ENCODE results near the gene LORICRIN.

LORICRIN gene

GRCh38 chr1:153245466-153245865, 14.0 kb upstream of the LORICRIN start:
- no peaks in the 10 kb centered on the region for H3K36me3 ChIP-seq (ENCODE audit: low read length)
- no peaks in the 10 kb centered on the region for H3K27me3 ChIP-seq (ENCODE audit: low read length)
- no peaks in the 10 kb centered on the region for H3K9me3 ChIP-seq (ENCODE audit: insufficient read depth, low read length)
- H4K20me1 ChIP-seq (ENCODE audit: low read depth, low read length): no peaks in the 10 kb centered on the region
- no peaks in the 10 kb centered on the region for H3K9me2 ChIP-seq (replicated peaks; ENCODE audit: insufficient read depth, low read length)
- H3K79me2 ChIP-seq (ENCODE audit: insufficient read depth, low read length): no peaks in the 10 kb centered on the region
- H3K4me3 ChIP-seq (ENCODE audit: insufficient read depth, low read length, poor library complexity, severe bottlenecking): no peak overlapping the region
- no peak overlapping the region for H3K4me2 ChIP-seq (ENCODE audit: low read depth, low read length, poor library complexity, severe bottlenecking)
- no peak overlapping the region for H2AFZ ChIP-seq (ENCODE audit: low read depth, low read length, severe bottlenecking)
- no peaks in the 10 kb centered on the region for H3F3A ChIP-seq (ENCODE audit: insufficient read depth)
- no peak overlapping the region for H3K27ac ChIP-seq (ENCODE audit: low read depth, low read length)
- TF ChIP-seq CTCF (IDR thresholded peaks at IDR 0.05; ENCODE audit: insufficient read depth, low read length, poor library complexity, severe bottlenecking): no peak
- TF ChIP-seq EZH2phosphoT487 (conservative IDR thresholded peaks at IDR 0.05; ENCODE audit: low read length): no peak
- H3K9ac ChIP-seq (ENCODE audit: low read length): no peak overlapping the region

- no peaks in the 10 kb centered on the region for H3K9me3 ChIP-seq (ENCODE audit: insufficient read depth, low read length)
- TF ChIP-seq EZH2phosphoT487 (conservative IDR thresholded peaks at IDR 0.05; ENCODE audit: low read length): no peak
- no peak for TF ChIP-seq CTCF (IDR thresholded peaks at IDR 0.05; ENCODE audit: insufficient read depth, low read length, poor library complexity, severe bottlenecking)
Observed at GRCh38 chr1:153246018-153246417, 13.5 kb upstream of the LORICRIN start.

GRCh38 chr1:153246825-153247224, 12.7 kb upstream of the LORICRIN start:
- no peak overlapping the region for H3K4me3 ChIP-seq (ENCODE audit: insufficient read depth, low read length, poor library complexity, severe bottlenecking)
- no peak overlapping the region for H2AFZ ChIP-seq (ENCODE audit: low read depth, low read length, severe bottlenecking)
- H4K20me1 ChIP-seq (ENCODE audit: low read depth, low read length): no peaks in the 10 kb centered on the region
- H3K9me2 ChIP-seq (replicated peaks; ENCODE audit: insufficient read depth, low read length): no peaks in the 10 kb centered on the region
- no peak overlapping the region for H3K9ac ChIP-seq (ENCODE audit: low read length)
- H3K9me3 ChIP-seq (ENCODE audit: insufficient read depth, low read length): no peaks in the 10 kb centered on the region
- TF ChIP-seq EZH2phosphoT487 (conservative IDR thresholded peaks at IDR 0.05; ENCODE audit: low read length): no peak
- TF ChIP-seq CTCF (IDR thresholded peaks at IDR 0.05; ENCODE audit: insufficient read depth, low read length, poor library complexity, severe bottlenecking): no peak
- H3K79me2 ChIP-seq (ENCODE audit: insufficient read depth, low read length): no peaks in the 10 kb centered on the region
- H3K27me3 ChIP-seq (ENCODE audit: low read length): no peaks in the 10 kb centered on the region
- no peak overlapping the region for H3K4me2 ChIP-seq (ENCODE audit: low read depth, low read length, poor library complexity, severe bottlenecking)
- no peak overlapping the region for H3K27ac ChIP-seq (ENCODE audit: low read depth, low read length)
- H3K36me3 ChIP-seq (ENCODE audit: low read length): no peaks in the 10 kb centered on the region
- no peaks in the 10 kb centered on the region for H3F3A ChIP-seq (ENCODE audit: insufficient read depth)

More at GRCh38 chr1:153246018-153246417, 13.5 kb upstream of the LORICRIN start:
- Histone ChIP-seq H3K4me2 (ENCODE audit: low read depth, low read length, poor library complexity, severe bottlenecking) (no peak overlapping the region), H4K20me1 (ENCODE audit: low read depth, low read length) (no peaks in the 10 kb centered on the region), H3K4me3 (ENCODE audit: insufficient read depth, low read length, poor library complexity, severe bottlenecking) (no peak overlapping the region), H2AFZ (ENCODE audit: low read depth, low read length, severe bottlenecking) (no peak overlapping the region), H3K9ac (ENCODE audit: low read length) (no peak overlapping the region), H3K27me3 (ENCODE audit: low read length) (no peaks in the 10 kb centered on the region), H3K9me2 (replicated peaks; ENCODE audit: insufficient read depth, low read length) (no peaks in the 10 kb centered on the region), H3K27ac (ENCODE audit: low read depth, low read length) (no peak overlapping the region), H3F3A (ENCODE audit: insufficient read depth) (no peaks in the 10 kb centered on the region), H3K79me2 (ENCODE audit: insufficient read depth, low read length) (no peaks in the 10 kb centered on the region), H3K36me3 (ENCODE audit: low read length) (no peaks in the 10 kb centered on the region)

All from SU-DHL-6 (cell line).